OCI-LY7 (cell line): ENCODE measurements around the gene GRIN3B. TPM values are rescaled to one million over a fixed set of nuclear protein-coding genes. Genes with fewer than 3 reads are reported as not detected.

Experiments
- BruUV-seq: library from RNA; stranded (reverse); fragments of 400-500 nt; replicated peaks from 2 replicates; lab custom pipeline; 2021; lab: Mats Ljungman, UMichigan
- CTCF ChIA-PET: fragments of 300-600 bp; sonication (Branson Sonifier 250); formaldehyde crosslinking; loops from one replicate; lab custom pipeline; 2022; ENCODE audit warnings: antibody characterized with exemption; ENCODE audit not compliant: unreplicated experiment; lab: Charles Lee
- POLR2A ChIA-PET: fragments of 300-600 bp; sonication (Branson Sonifier 250); formaldehyde crosslinking; loops from one replicate; lab custom pipeline; 2022; ENCODE audit warnings: antibody characterized with exemption; lab: Charles Lee
- DNase-seq: peaks from one replicate; pipeline ENCODE4 v3.0.0-alpha.2; 2015; ENCODE audit warnings: low spot score
- H2AFZ ChIP-seq: fragments of 200-600 bp; sonication (generic), shearing (Covaris generic); 2 replicates; pipeline ENCODE4 v1.6.1; 2014; ENCODE audit warnings: mild to moderate bottlenecking, antibody characterized with exemption, low read length, moderate library complexity
- H3K27ac ChIP-seq: fragments of 200-600 bp; sonication (generic); 2 replicates; pipeline ENCODE4 v1.5.1; 2014; ENCODE audit warnings: mixed run types, low read depth, mild to moderate bottlenecking, moderate library complexity, low read length, inconsistent platforms; ENCODE audit not compliant: poor library complexity, severe bottlenecking
- H3K36me3 ChIP-seq: fragments of 200-600 bp; sonication (generic); 2 replicates; pipeline ENCODE4 v1.6.1; 2014; ENCODE audit warnings: mild to moderate bottlenecking, antibody characterized with exemption, low read length, moderate library complexity, mixed read lengths; ENCODE audit not compliant: insufficient read depth
- H3K4me1 ChIP-seq: fragments of 200-600 bp; sonication (generic); 2 replicates; pipeline ENCODE4 v1.5.1; 2014; ENCODE audit warnings: mild to moderate bottlenecking, low read length; ENCODE audit not compliant: insufficient read depth, poor library complexity, severe bottlenecking
- H3K4me2 ChIP-seq: fragments of 200-600 bp; sonication (generic); 2 replicates; pipeline ENCODE4 v1.6.1; 2014; ENCODE audit warnings: mild to moderate bottlenecking, low read length
- H3K4me3 ChIP-seq: fragments of 200-600 bp; sonication (generic); 2 replicates; pipeline ENCODE4 v1.5.1; 2014; ENCODE audit warnings: mild to moderate bottlenecking, low read depth, low read length; ENCODE audit not compliant: poor library complexity, severe bottlenecking
- H3K79me2 ChIP-seq: fragments of 200-600 bp; sonication (generic); 2 replicates; pipeline ENCODE4 v1.6.1; 2016; ENCODE audit warnings: low read depth, mild to moderate bottlenecking, low read length, moderate library complexity, mixed read lengths; ENCODE audit not compliant: insufficient read depth
- H3K9me2 ChIP-seq: fragments of 200-600 bp; sonication (generic); 2 replicates; pipeline ENCODE4 v1.6.1; 2016; ENCODE audit warnings: mild to moderate bottlenecking, low read length, mixed read lengths; ENCODE audit not compliant: insufficient read depth
- H3K9me3 ChIP-seq: fragments of 200-600 bp; sonication (generic); 2 replicates; pipeline ENCODE4 v1.6.1; 2014; ENCODE audit warnings: mild to moderate bottlenecking, mixed run types, low read length, mixed read lengths
- H4K20me1 ChIP-seq: fragments of 200-600 bp; sonication (generic); 2 replicates; pipeline ENCODE4 v1.6.1; 2014; ENCODE audit warnings: mild to moderate bottlenecking, antibody characterized with exemption, low read length, moderate library complexity, mixed read lengths; ENCODE audit not compliant: insufficient read depth
- CTCF ChIP-seq: fragments of 200-600 bp; sonication (generic); conservative IDR thresholded peaks from 2 replicates; pipeline ENCODE4 v1.5.1; 2014; ENCODE audit warnings: mild to moderate bottlenecking, antibody characterized with exemption, low read length, moderate library complexity, mixed read lengths
- EZH2phosphoT487 ChIP-seq: fragments of 200-600 bp; sonication (generic); IDR thresholded peaks from 2 replicates; pipeline ENCODE4 v1.6.1; 2018; ENCODE audit warnings: low read depth, borderline replicate concordance, mild to moderate bottlenecking, mixed run types, antibody characterized with exemption, low read length, moderate library complexity, mixed read lengths
- intact Hi-C: fragments of 100-400 bp; cut with micrococcal nuclease; formaldehyde crosslinking; loops from one replicate; pipeline ENCODE4 v1.10.0; 2022; ENCODE audit not compliant: unreplicated experiment
- total RNA-seq, 2 experiments: library from RNA; depleted of rRNA in 1 of 2; stranded (reverse); fragments of >200 nt in 1 of 2; shearing (Covaris generic) in 1 of 2; gene quantifications; 2 replicates each; pipeline ENCODE4 v1.2.3, GENCODE V29; 2014 to 2022

The GRIN3B gene
- total RNA-seq, 2 experiments from 2014 or later: not detected

GRCh38 chr19:1047696-1048147, 47.5 kb downstream of the GRIN3B start:
- Histone ChIP-seq H3K4me3 (no peak overlapping the region), H2AFZ (no peak overlapping the region), H3K4me2 (no peak overlapping the region), H4K20me1 (no peaks in the 10 kb centered on the region), H3K4me1 (peaks cover 20% of the 10 kb centered on the region), H3K9me2 (no peaks in the 10 kb centered on the region), H3K36me3 (peaks cover 18% of the 10 kb centered on the region; the same call in 1 of the 2 replicates), H3K9me3 (no peaks in the 10 kb centered on the region), H3K79me2 (no peaks in the 10 kb centered on the region), H3K27ac (no peak overlapping the region)
- no peak for TF ChIP-seq EZH2phosphoT487
- TF ChIP-seq CTCF: no peak
- ChIA-PET POLR2A (no interaction called here), CTCF (interaction anchor here (0.8 kb wide), 1 partner anchor 27 kb away, joined by 3 read pairs; no protein-coding TSS in a partner anchor)
- intact Hi-C loops: no loop called here
- no TSS peak for BruUV-seq
- DNase-seq: no peak

GRCh38 chr19:1049106-1049505, 48.9 kb downstream of the GRIN3B start:
- DNase-seq: no peak
- H4K20me1 ChIP-seq: no peaks in the 10 kb centered on the region
- BruUV-seq: no TSS peak
- no peaks in the 10 kb centered on the region for H3K9me2 ChIP-seq
- peaks cover 20% of the 10 kb centered on the region for H3K4me1 ChIP-seq
- peaks cover 23% of the 10 kb centered on the region; the same call in 1 of the 2 replicates for H3K36me3 ChIP-seq
- H2AFZ ChIP-seq: no peak overlapping the region
- no peaks in the 10 kb centered on the region for H3K9me3 ChIP-seq
- no peaks in the 10 kb centered on the region for H3K79me2 ChIP-seq
- ChIA-PET CTCF (no interaction called here), POLR2A (no interaction called here)
- H3K4me3 ChIP-seq: no peak overlapping the region
- TF ChIP-seq CTCF: no peak
- no peak for TF ChIP-seq EZH2phosphoT487
- intact Hi-C loops: no loop called here
- no peak overlapping the region for H3K27ac ChIP-seq
- H3K4me2 ChIP-seq: no peak overlapping the region

GRCh38 chr19:1049800-1050199, 49.6 kb downstream of the GRIN3B start:
- no peaks in the 10 kb centered on the region for H4K20me1 ChIP-seq
- no peak overlapping the region for H3K4me3 ChIP-seq
- BruUV-seq: no TSS peak
- no peak overlapping the region for H3K27ac ChIP-seq
- ChIA-PET POLR2A (no interaction called here), CTCF (no interaction called here)
- TF ChIP-seq CTCF (no peak), EZH2phosphoT487 (no peak)
- no peak overlapping the region for H2AFZ ChIP-seq
- peaks cover 15% of the 10 kb centered on the region for H3K4me1 ChIP-seq
- H3K4me2 ChIP-seq: no peak overlapping the region
- no peaks in the 10 kb centered on the region for H3K9me3 ChIP-seq
- no peaks in the 10 kb centered on the region for H3K79me2 ChIP-seq
- no peak for DNase-seq
- H3K36me3 ChIP-seq: peaks cover 30% of the 10 kb centered on the region; the same call in 1 of the 2 replicates
- intact Hi-C loops: no loop called here
- H3K9me2 ChIP-seq: no peaks in the 10 kb centered on the region
